HG02938 (cell line): ENCODE measurements around the gene MYBPC1.
"Not testable (repeated sequence)": the region's sequence is repeated elsewhere in the genome, so short reads cannot be mapped to it uniquely, and the experiment has no call there.

Source experiments
- ATAC-seq: cut with Tn5 transposase; IDR thresholded peaks from one replicate; pipeline ENCODE4 v1.9.1; 2021; ENCODE audit warnings: mild to moderate bottlenecking, moderate library complexity; ENCODE audit not compliant: unreplicated experiment

MYBPC1 gene, protein sequence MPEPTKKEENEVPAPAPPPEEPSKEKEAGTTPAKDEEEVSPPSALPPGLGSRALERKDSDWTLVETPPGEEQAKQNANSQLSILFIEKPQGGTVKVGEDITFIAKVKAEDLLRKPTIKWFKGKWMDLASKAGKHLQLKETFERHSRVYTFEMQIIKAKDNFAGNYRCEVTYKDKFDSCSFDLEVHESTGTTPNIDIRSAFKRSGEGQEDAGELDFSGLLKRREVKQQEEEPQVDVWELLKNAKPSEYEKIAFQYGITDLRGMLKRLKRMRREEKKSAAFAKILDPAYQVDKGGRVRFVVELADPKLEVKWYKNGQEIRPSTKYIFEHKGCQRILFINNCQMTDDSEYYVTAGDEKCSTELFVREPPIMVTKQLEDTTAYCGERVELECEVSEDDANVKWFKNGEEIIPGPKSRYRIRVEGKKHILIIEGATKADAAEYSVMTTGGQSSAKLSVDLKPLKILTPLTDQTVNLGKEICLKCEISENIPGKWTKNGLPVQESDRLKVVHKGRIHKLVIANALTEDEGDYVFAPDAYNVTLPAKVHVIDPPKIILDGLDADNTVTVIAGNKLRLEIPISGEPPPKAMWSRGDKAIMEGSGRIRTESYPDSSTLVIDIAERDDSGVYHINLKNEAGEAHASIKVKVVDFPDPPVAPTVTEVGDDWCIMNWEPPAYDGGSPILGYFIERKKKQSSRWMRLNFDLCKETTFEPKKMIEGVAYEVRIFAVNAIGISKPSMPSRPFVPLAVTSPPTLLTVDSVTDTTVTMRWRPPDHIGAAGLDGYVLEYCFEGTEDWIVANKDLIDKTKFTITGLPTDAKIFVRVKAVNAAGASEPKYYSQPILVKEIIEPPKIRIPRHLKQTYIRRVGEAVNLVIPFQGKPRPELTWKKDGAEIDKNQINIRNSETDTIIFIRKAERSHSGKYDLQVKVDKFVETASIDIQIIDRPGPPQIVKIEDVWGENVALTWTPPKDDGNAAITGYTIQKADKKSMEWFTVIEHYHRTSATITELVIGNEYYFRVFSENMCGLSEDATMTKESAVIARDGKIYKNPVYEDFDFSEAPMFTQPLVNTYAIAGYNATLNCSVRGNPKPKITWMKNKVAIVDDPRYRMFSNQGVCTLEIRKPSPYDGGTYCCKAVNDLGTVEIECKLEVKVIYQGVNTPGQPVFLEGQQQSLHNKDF

GRCh38 chr12:101594700-101595099 is at the start of gene MYBPC1:
Gene MYBPC1 (plus strand): TSS chr12:101594971. CDS start chr12:101595071, 100 bp downstream.
- ATAC-seq, result no peak

DNA sequence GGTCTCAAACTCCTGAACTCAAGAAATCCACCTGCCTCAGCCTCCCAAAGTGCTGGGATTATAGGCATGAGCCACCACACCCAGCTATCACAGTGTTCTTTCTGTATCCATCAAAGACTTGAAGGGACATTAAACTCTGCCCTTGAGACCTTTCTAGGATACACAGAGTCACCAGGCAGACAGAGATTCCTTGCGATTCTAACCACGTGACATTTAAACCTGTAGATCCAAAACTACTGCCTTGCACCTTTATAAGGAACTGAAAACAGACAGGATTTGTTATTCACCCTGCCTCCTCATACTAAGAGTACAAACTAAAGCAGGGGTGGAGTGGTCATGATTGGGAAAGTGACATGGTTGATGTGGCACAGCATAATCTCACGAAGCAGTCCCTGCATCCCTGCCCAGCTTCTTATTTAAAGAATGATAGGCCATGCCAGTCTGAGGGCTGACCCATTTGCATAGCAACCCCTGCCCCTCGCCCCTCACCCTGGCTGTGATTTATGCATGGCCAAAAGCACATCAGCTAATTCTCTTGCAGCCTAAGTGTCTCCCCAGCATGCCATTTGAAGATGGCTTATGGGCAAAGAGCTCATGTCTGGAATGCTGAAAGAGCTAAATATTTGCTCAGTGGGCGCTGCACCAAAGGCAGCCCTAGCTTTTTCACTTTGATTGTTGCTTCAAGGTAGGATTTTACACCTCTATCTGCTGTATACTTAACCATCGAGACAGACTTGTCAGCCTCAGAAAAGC is 43.2 kb upstream of the MYBPC1 start:
- ATAC-seq, result no peak

GRCh38 chr12:101552277-101552676 is 42.5 kb upstream of the MYBPC1 start:
- no peak for ATAC-seq

DNA sequence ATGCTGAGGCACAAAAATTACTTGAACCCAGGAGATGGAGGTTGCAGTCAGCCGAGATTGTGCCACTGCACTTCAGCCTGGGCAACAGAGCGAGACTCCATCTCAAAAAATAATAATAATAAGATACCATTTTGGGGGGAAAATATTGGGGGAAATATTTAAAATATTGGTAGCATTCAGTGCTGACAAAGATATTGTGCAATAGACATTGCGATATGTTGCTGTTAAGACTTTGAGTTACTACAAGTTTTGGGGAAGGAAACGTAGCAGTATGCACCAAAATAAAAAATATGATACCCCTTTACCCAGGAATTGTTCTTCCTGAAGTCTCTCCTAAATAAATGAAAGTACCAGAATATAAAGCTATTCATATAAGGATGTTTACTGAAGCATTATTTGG is 37.7 kb upstream of the MYBPC1 start:
- ATAC-seq, result no peak

DNA sequence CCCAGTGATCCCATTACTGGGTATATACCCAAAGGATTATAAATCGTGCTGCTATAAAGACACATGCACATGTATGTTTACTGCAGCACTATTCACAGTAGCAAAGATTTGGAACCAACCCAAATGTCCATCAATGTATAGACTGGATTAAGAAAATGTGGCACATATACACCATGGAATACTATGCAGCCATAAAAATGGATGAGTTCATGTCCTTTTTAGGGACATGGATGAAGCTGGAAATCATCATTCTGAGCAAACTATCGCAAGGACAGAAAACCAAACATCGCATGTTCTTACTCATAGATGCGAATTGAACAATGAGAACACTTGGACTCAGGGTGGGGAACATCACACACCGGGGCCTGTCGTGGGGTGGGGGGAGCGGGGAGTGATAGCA is 36.0 kb upstream of the MYBPC1 start:
- not testable (repeated sequence) for ATAC-seq

DNA sequence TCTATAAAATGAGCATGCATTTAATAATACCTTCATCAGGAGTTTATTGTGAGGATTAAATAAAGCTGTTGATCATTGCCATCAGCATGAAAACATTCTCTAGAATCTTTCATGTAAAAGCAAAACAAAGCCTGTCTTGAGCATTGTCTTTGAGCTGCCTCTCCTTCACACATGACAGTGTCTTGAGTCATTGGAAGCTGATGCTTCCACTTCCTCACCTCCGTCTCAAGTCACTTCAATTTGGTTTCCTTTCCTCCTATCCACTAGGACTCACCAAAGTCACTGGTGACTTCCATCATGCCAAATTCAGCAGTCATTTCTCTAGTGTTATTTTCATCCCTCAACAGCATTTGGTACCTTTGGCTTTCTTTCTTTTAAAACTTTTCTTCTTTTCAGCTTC is 31.6 kb upstream of the MYBPC1 start:
- ATAC-seq, result no peak

GRCh38 chr12:101564912-101565311 is 29.9 kb upstream of the MYBPC1 start:
- ATAC-seq, result no peak

- no peak for ATAC-seq
Measured at GRCh38 chr12:101566318-101566717, 28.5 kb upstream of the MYBPC1 start.

GRCh38 chr12:101567918-101568317 is 26.9 kb upstream of the MYBPC1 start:
- no peak for ATAC-seq

DNA sequence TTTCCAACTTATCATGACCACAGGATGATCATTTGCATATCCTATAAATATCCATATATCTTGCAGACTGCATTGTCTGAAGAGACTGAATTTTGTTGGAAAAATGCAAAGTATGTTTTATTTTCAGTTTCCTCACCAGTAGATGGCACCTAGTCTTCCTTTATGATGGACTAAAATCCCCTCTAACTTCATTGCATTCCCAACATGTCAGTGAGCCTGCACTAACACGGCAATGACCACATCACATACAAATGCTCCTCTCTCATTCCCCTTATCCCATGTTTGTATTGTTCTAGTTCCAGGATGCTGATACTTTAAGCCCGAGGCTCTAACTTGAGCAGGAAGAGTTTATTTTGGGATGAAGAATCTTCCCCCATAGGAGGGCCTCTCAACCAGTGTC is 24.7 kb upstream of the MYBPC1 start:
- no peak for ATAC-seq

DNA sequence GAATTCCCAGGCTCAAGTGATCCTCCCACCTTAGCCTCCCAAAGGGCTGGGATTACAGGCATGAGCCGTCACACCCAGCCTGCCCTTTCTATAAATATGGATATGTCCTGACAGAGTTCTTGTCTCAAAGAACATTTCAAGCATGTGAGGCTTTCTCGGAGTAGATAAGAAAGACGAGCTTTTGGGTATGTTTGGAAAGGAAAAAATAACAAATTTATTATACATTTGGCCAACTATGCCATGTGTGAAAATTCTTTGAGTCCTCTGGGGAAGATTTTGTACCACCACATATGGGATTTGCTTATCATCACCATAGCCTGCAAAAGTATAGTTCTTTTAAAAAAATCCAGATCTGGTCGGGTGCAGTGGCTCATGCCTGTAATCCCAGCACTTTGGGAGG is 23.7 kb upstream of the MYBPC1 start:
- no peak for ATAC-seq

DNA sequence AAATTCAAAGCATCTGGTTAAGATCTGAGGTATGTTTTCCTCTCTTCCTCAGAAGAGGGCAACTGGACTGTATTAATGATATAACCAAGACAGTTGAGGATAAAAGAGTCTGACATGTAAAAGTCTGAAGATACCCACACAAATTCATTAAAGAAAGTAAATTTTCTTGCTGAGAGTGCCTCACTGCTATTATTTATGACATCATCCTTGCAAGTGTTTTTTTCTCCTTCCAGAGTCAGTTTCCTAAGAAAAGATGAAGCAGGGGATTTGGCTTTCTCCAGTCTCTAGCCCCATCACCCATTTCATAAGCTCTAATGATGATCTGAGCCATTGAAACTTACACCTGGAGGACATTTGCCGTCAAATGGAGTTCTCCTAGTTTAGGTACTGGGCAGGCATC is 21.0 kb upstream of the MYBPC1 start:
- ATAC-seq, result no peak

- ATAC-seq, result no peak
Measured at GRCh38 chr12:101578417-101578816, 16.4 kb upstream of the MYBPC1 start.

DNA sequence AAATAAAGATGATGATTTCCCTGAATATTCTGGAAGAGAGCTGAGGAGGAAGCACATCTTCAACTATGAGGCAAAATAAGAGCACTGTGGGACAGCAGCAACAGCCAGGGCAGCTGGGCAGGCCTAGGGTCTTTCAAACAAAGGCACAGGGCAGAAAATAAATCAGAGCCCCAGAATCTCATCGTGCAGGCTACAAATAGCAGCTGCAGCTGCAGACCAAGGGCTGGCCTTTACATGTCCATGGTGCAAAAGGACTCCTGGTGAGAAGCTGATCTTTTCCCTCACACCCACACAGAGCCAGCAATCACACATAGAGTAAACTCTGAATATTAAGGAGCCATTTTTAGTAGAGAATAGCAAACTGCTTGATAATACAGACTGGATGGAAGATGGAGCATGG is 13.6 kb upstream of the MYBPC1 start:
- no peak for ATAC-seq

- ATAC-seq, result no peak
Measured at GRCh38 chr12:101582937-101583336, 11.8 kb upstream of the MYBPC1 start.

DNA sequence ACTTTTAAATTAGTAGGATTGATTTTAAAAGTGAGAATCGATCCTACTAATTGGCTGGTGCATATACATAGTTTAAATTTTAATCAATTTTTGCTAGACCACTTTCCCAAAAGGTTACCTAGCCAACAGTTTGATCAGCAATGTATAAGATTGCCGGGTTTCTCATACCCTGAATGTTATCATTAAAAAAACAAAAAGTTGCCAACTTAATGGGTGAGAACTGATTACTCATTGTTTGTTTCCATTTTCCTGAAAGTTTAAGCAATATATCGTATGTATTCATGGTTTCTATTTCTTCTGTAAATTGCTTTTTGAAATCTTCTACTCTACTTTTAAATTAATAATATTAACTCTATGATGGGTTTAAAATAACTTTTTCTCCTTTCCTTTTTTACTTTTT is 4.4 kb upstream of the MYBPC1 start:
- no peak for ATAC-seq

DNA sequence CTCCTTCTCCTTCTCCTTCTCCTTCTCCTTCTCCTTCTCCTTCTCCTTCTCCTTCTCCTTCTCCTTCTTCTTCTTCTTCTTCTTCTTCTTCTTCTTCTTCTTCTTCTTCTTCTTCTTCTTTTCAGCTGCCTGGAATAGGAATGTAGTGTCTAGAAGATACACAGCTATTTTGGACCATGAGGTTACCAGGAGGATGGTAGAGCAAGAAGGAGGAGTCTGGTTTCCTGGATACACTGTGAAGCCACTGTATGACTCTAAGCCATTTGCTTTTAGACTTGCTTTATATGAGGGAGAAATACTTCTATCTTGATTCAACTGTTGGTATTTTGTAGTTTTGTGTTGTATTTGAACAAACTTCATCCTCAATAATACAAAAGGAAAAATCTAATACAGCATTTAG is 3.0 kb upstream of the MYBPC1 start:
- no peak for ATAC-seq

GRCh38 chr12:101592448-101592847 is 2.3 kb upstream of the MYBPC1 start:
- no peak for ATAC-seq

DNA sequence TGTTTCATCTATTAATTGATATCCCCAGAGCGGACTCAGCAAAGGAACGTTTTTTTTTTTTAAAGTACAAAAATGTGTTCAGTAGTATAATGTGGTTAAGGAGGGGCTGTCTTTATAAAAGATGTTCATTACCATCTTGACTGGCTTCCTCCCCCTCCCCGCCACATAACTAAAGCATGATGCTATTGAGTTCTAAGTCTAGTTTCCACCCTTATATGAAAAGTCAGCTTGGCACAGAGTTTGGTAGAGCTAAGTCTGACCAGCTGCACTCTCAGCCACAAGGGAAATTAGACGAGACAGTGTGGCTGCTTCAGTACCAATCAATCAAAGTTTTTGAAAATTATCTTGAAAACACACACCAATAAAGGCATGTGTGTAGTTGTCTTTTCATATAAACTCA is 1.9 kb upstream of the MYBPC1 start:
- no peak for ATAC-seq

- ATAC-seq, result no peak
Measured at GRCh38 chr12:101596172-101596571, 1.4 kb downstream of the MYBPC1 start.

GRCh38 chr12:101597164-101597563 is 2.4 kb downstream of the MYBPC1 start:
- ATAC-seq, result no peak
